ENCODE measurements around the gene PTPRE.

DNA sequence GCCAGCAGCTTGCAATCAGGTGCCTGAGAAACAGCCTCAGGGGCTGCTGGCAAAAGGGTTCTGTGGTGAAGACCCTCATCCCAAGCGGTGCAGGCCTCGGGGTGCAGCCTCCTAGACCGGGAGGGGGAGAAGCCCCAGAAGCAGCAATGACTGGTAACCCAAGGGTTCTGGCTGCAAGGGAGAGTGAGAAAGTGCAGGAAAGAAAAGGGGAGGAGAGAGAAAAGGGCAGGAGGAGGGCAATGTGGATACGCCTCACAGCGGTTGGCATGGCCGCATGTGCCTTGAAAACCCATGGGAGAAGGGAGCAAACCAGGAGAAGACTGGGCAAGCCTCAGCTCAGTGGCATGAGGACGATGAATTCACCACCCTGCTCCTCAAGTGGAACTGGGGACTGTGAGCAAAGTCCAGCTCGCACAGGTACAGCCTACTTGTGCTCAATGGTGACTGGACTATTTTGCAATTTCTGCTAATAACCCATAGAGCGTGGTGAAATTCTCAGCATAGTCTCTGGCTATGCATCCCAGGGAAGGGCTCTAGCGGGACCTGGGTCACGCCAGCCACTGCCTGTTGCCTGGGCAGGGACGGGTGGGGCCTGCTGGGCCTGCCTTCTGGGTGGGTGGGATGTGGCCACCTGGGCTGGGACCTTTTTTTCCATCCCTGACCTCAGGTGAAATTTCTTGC, 20.4 kb upstream of the PTPRE start:
- TF ChIP-seq, protein P1, sequence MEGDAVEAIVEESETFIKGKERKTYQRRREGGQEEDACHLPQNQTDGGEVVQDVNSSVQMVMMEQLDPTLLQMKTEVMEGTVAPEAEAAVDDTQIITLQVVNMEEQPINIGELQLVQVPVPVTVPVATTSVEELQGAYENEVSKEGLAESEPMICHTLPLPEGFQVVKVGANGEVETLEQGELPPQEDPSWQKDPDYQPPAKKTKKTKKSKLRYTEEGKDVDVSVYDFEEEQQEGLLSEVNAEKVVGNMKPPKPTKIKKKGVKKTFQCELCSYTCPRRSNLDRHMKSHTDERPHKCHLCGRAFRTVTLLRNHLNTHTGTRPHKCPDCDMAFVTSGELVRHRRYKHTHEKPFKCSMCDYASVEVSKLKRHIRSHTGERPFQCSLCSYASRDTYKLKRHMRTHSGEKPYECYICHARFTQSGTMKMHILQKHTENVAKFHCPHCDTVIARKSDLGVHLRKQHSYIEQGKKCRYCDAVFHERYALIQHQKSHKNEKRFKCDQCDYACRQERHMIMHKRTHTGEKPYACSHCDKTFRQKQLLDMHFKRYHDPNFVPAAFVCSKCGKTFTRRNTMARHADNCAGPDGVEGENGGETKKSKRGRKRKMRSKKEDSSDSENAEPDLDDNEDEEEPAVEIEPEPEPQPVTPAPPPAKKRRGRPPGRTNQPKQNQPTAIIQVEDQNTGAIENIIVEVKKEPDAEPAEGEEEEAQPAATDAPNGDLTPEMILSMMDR (IDR thresholded peaks at IDR 0.05), result no peak
- no peak for TF ChIP-seq POLR2A (IDR thresholded peaks at IDR 0.05)

Data from body of pancreas (tissue), 4 donors.